IMR-90 (cell line): ENCODE data around the gene CDCA7.

ENCODE experiments used
- CEBPB ChIP-seq: IDR thresholded peaks from 2 replicates; pipeline ENCODE4 v1.6.1; 2012; ENCODE audit warnings: low read depth, low read length, improper control_type of control experiment
- CHD1 ChIP-seq: IDR thresholded peaks from 2 replicates; pipeline ENCODE4 v1.6.1; 2012; ENCODE audit warnings: low read depth, low read length, improper control_type of control experiment
- MAFK ChIP-seq: IDR thresholded peaks from 2 replicates; pipeline ENCODE4 v1.6.1; 2012; ENCODE audit warnings: low read depth, low read length, improper control_type of control experiment
- MAZ ChIP-seq: IDR thresholded peaks from 2 replicates; pipeline ENCODE4 v1.6.1; 2012; ENCODE audit warnings: low read depth, mild to moderate bottlenecking, low read length, improper control_type of control experiment, moderate library complexity, borderline replicate concordance
- MXI1 ChIP-seq: IDR thresholded peaks from 2 replicates; pipeline ENCODE4 v1.6.1; 2012; ENCODE audit warnings: low read depth, mild to moderate bottlenecking, low read length, moderate library complexity, borderline replicate concordance
- POLR2A ChIP-seq: IDR thresholded peaks from 2 replicates; pipeline ENCODE4 v1.6.1; 2012; ENCODE audit warnings: mild to moderate bottlenecking, low read depth, low read length
- RAD21 ChIP-seq: IDR thresholded peaks from 2 replicates; pipeline ENCODE4 v1.6.1; 2012; ENCODE audit warnings: low read length, improper control_type of control experiment
- RCOR1 ChIP-seq: IDR thresholded peaks from 2 replicates; pipeline ENCODE4 v1.6.1; 2012; ENCODE audit warnings: mild to moderate bottlenecking, low read length, improper control_type of control experiment; ENCODE audit not compliant: insufficient replicate concordance
- RFX5 ChIP-seq: IDR thresholded peaks from 2 replicates; pipeline ENCODE4 v1.8.0; 2012; ENCODE audit warnings: low read depth, mild to moderate bottlenecking, low read length, moderate library complexity
- SMC3 ChIP-seq: fragments of 150-350 bp; IDR thresholded peaks from 2 replicates; pipeline ENCODE4 v1.6.1; 2016; ENCODE audit warnings: low read depth, mild to moderate bottlenecking, antibody characterized with exemption, low read length, moderate library complexity
- TF ChIP-seq, protein P1 (sequence below): conservative IDR thresholded peaks from 2 replicates; pipeline ENCODE4 v1.5.1; 2012; ENCODE audit warnings: mild to moderate bottlenecking, low read depth, low read length, improper control_type of control experiment
- TF ChIP-seq, protein P2 (sequence below): fragments of 150-350 bp; IDR thresholded peaks from 2 replicates; pipeline ENCODE4 v1.6.1; 2017; ENCODE audit warnings: mild to moderate bottlenecking, antibody characterized with exemption, low read length, low read depth

DNA sequence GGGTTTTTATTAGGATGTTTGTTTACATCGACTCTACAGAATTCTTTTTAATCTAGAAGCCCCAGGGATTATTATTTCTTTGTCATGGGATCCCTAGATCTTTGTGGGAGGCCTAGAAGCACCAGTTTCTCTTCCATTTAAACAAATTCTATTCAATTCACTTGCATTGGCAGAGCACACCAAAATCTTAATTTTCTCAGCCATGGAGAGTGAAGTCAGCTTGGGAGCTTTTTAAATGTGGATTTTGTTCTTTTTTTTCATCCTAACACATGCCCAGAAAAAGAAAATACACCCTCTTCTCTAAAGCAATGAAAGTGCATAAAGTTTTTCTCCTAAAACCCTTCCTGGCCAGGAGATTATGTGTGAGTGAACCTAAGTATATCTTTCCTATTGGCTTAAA, 38.5 kb downstream of the CDCA7 start:
- TF ChIP-seq POLR2A: no peak
- TF ChIP-seq, protein P1, sequence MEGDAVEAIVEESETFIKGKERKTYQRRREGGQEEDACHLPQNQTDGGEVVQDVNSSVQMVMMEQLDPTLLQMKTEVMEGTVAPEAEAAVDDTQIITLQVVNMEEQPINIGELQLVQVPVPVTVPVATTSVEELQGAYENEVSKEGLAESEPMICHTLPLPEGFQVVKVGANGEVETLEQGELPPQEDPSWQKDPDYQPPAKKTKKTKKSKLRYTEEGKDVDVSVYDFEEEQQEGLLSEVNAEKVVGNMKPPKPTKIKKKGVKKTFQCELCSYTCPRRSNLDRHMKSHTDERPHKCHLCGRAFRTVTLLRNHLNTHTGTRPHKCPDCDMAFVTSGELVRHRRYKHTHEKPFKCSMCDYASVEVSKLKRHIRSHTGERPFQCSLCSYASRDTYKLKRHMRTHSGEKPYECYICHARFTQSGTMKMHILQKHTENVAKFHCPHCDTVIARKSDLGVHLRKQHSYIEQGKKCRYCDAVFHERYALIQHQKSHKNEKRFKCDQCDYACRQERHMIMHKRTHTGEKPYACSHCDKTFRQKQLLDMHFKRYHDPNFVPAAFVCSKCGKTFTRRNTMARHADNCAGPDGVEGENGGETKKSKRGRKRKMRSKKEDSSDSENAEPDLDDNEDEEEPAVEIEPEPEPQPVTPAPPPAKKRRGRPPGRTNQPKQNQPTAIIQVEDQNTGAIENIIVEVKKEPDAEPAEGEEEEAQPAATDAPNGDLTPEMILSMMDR: no peak
- TF ChIP-seq MAFK: no peak
- TF ChIP-seq RFX5: no peak
- no peak for TF ChIP-seq CHD1
- TF ChIP-seq RAD21: no peak
- TF ChIP-seq, protein P2, sequence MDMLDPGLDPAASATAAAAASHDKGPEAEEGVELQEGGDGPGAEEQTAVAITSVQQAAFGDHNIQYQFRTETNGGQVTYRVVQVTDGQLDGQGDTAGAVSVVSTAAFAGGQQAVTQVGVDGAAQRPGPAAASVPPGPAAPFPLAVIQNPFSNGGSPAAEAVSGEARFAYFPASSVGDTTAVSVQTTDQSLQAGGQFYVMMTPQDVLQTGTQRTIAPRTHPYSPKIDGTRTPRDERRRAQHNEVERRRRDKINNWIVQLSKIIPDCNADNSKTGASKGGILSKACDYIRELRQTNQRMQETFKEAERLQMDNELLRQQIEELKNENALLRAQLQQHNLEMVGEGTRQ: no peak
- no peak for TF ChIP-seq RCOR1
- TF ChIP-seq CEBPB: no peak
- TF ChIP-seq SMC3: no peak
- no peak for TF ChIP-seq MXI1
- no peak for TF ChIP-seq MAZ
